Astrocyte of the spinal cord (primary cell): ENCODE measurements around the gene FOCAD.

Experiments
- DNase-seq: peaks from one replicate; pipeline ENCODE4 v3.0.0; 2011; ENCODE audit warnings: low read depth, low spot score
- H3K4me3 ChIP-seq: 2 replicates; pipeline ENCODE4 v1.5.1; 2011; ENCODE audit warnings: low read depth, mild to moderate bottlenecking, low read length, moderate library complexity
- CTCF ChIP-seq: IDR thresholded peaks from 2 replicates; pipeline ENCODE4 v1.5.1; 2012; ENCODE audit warnings: low read depth, mild to moderate bottlenecking, low read length, inconsistent platforms
- in situ Hi-C: cut with HindIII; loops from 2 replicates; pipeline ENCODE4 v1.10.0; 2017; ENCODE audit warnings: low sequenced_read_pairs

The FOCAD gene

GRCh38 chr9:20726144-20726543 lies 42.1 kb downstream of the FOCAD start:
- DNase-seq = no peak
- no peak for TF ChIP-seq CTCF
- H3K4me3 ChIP-seq = no peak overlapping the region

GRCh38 chr9:20728493-20729220 lies 44.6 kb downstream of the FOCAD start:
- in situ Hi-C loops = no loop called here
- peak; percentile 39 for DNase-seq
- no peak overlapping the region for H3K4me3 ChIP-seq
- no peak for TF ChIP-seq CTCF

More at GRCh38 chr9:20726144-20726543, 42.1 kb downstream of the FOCAD start:
- in situ Hi-C loops = no loop called here

- no peak for TF ChIP-seq CTCF
- DNase-seq = no peak
- in situ Hi-C loops = no loop called here
- no peak overlapping the region for H3K4me3 ChIP-seq
These were observed 45.5 kb downstream of the FOCAD start for GRCh38 chr9:20729523-20729922.

- in situ Hi-C loops = no loop called here
- no peak overlapping the region for H3K4me3 ChIP-seq
- no peak for TF ChIP-seq CTCF
- peak; percentile 80 for DNase-seq
These were observed 48.1 kb downstream of the FOCAD start for GRCh38 chr9:20732118-20732517.

- no peak overlapping the region for H3K4me3 ChIP-seq
- no peak for DNase-seq
- in situ Hi-C loops = no loop called here
- TF ChIP-seq CTCF = no peak
These were observed 50.2 kb downstream of the FOCAD start for GRCh38 chr9:20734275-20734674.

- DNase-seq = no peak
- TF ChIP-seq CTCF = no peak
- H3K4me3 ChIP-seq = no peak overlapping the region
- in situ Hi-C loops = no loop called here
These were observed 56.2 kb downstream of the FOCAD start for GRCh38 chr9:20740304-20740703.
